Hindlimb muscle (tissue), 1 donor: ENCODE measurements around the gene GPR153. TPM values are rescaled to one million over a fixed set of nuclear protein-coding genes. Genes with fewer than 3 reads are reported as not detected.

ENCODE experiments used
- DNase-seq: peaks from one replicate; pipeline ENCODE4 v3.0.0-alpha.2; 2013
- polyA plus RNA-seq: library from polyadenylated mRNA; unstranded; fragments of 120-200 nt; gene quantifications from one replicate; pipeline ENCODE4 v1.2.1, GENCODE V29; 2013; ENCODE audit not compliant: insufficient read length

Gene GPR153
- polyA plus RNA-seq, 1 donor: 23.4 TPM

GRCh38 chr1:6198646-6199297 lies 62.1 kb downstream of the GPR153 start:
- no peak for DNase-seq

GRCh38 chr1:6197746-6198427 lies 63.0 kb downstream of the GPR153 start:
- DNase-seq: no peak

Other genes with a start within 250 kb of the GPR153 start
- 4.6 TPM for gene KCNAB2, start 215.2 kb downstream of the GPR153 start, polyA plus RNA-seq
- gene CHD5, start 80.8 kb downstream of the GPR153 start, polyA plus RNA-seq: 0.35 TPM
- gene RPL22, start 61.5 kb downstream of the GPR153 start, polyA plus RNA-seq: 572 TPM
- 32.9 TPM for gene RNF207, start 55.0 kb downstream of the GPR153 start, polyA plus RNA-seq
- 40.8 TPM for gene ICMT, start 25.1 kb downstream of the GPR153 start, polyA plus RNA-seq
- gene HES3, start 16.9 kb downstream of the GPR153 start, polyA plus RNA-seq: not detected
- 17.7 TPM for gene ACOT7, start 132.7 kb upstream of the GPR153 start, polyA plus RNA-seq
- gene HES2, start 158.8 kb upstream of the GPR153 start, polyA plus RNA-seq: 0.21 TPM
- 1.5 TPM for gene ESPN, start 163.7 kb upstream of the GPR153 start, polyA plus RNA-seq
- 14.7 TPM for gene TNFRSF25, start 205.1 kb upstream of the GPR153 start, polyA plus RNA-seq
- 14.4 TPM for gene PLEKHG5, start 230.6 kb upstream of the GPR153 start, polyA plus RNA-seq